GM12875 (cell line): Measurements from ENCODE around the gene NR3C2.
"Not testable (repeated sequence)": the region's sequence is repeated elsewhere in the genome, so short reads cannot be mapped to it uniquely, and the experiment has no call there.

ENCODE experiments used
- H3K4me3 ChIP-seq: one replicate; pipeline ENCODE4 v1.5.1; 2011; ENCODE audit warnings: low read depth, low read length, control low read depth
- TF ChIP-seq, protein P1 (sequence below): IDR thresholded peaks from 2 replicates; pipeline ENCODE4 v1.5.1; 2011; ENCODE audit warnings: low read depth, mild to moderate bottlenecking, control low read depth, inconsistent platforms, low read length, moderate library complexity, borderline replicate concordance; ENCODE audit not compliant: insufficient read depth

NR3C2 gene

DNA sequence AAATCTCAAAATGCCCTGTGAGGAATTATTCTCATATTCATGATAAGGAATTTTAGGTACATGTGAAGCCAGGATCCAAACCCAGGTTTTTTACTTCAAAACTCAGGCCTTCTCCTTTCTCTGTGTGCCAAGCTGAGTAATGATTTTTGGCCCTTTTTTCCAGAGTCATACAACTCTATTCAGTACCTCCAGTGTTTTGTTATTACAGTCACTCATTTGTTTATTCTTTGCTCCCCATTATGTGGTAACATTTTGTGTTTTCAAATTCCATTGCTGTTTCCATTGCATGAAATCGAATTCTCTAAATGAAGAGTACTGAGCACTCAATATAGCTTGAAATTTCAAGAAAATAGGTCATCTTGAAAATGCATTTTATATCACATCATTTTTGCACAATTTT is 315.4 kb downstream of the NR3C2 start:
- TF ChIP-seq, protein P1, sequence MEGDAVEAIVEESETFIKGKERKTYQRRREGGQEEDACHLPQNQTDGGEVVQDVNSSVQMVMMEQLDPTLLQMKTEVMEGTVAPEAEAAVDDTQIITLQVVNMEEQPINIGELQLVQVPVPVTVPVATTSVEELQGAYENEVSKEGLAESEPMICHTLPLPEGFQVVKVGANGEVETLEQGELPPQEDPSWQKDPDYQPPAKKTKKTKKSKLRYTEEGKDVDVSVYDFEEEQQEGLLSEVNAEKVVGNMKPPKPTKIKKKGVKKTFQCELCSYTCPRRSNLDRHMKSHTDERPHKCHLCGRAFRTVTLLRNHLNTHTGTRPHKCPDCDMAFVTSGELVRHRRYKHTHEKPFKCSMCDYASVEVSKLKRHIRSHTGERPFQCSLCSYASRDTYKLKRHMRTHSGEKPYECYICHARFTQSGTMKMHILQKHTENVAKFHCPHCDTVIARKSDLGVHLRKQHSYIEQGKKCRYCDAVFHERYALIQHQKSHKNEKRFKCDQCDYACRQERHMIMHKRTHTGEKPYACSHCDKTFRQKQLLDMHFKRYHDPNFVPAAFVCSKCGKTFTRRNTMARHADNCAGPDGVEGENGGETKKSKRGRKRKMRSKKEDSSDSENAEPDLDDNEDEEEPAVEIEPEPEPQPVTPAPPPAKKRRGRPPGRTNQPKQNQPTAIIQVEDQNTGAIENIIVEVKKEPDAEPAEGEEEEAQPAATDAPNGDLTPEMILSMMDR, result no peak
- H3K4me3 ChIP-seq, result no peak overlapping the region

GRCh38 chr4:148124512-148124911 is 317.7 kb downstream of the NR3C2 start:
- H3K4me3 ChIP-seq, result no peak overlapping the region
- TF ChIP-seq, protein P1, result no peak

DNA sequence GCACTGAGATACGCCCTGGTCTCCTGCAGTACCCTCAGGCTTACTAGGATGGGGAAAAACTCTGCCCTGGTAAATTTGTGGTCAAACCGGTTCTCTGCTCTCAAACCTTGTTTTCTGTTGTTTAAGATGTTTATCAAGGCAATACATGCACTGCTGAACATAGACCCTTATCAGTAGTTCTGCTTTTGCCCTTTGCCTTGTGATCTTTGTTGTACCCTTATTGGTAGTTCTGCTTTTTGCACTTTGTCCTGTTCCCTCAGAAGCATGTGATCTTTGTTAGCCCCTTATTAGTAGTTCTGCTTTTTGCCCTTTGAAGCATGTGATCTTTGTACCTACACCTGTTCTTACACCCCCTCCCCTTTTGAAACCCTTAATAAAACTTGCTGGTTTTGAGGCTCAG is 319.1 kb downstream of the NR3C2 start:
- not testable (repeated sequence) for H3K4me3 ChIP-seq

GRCh38 chr4:148120216-148120615 is 322.0 kb downstream of the NR3C2 start:
- no peak overlapping the region for H3K4me3 ChIP-seq
- TF ChIP-seq, protein P1, result no peak

GRCh38 chr4:148118633-148119032 is 323.6 kb downstream of the NR3C2 start:
- TF ChIP-seq, protein P1, result no peak
- H3K4me3 ChIP-seq, result no peak overlapping the region

DNA sequence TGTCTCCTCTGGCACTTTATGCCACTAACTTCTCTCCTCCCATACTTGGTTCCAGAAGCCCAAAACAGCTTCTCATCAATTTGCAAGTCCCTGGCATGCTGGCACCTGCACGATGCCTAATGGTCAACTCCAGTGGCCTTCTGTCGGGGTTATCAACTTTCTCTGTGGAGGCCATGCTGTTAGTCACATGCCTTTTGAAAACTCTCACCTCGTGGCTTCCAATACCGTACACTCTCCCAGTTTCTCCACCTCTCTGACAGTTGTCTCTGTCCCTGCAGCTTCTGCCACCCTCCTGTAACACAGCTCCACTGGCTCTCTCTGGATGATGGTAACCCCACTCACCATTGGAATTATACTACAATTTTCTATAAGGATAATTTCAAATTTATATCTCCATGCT is 324.0 kb downstream of the NR3C2 start:
- TF ChIP-seq, protein P1, result no peak
- no peak overlapping the region for H3K4me3 ChIP-seq

DNA sequence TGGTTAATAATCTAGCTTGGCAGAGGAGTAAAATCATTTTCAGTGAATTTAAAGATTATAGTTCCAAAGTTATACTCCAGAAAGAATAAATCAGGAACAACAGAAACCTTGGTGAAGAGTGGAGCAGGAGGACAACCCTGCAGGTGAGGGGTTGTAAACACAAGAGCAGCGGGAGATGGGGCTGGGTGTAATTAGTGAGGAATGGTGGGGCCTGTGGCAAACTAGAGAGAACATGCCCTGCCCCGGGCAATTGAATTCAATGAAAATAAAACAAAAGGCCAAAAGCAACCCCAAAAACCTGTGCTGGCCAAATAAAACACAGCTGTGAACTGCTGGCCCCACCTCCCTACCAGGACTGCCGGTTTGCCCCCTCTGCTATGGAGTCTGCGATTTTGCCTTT is 325.2 kb downstream of the NR3C2 start:
- TF ChIP-seq, protein P1, result no peak
- no peak overlapping the region for H3K4me3 ChIP-seq

DNA sequence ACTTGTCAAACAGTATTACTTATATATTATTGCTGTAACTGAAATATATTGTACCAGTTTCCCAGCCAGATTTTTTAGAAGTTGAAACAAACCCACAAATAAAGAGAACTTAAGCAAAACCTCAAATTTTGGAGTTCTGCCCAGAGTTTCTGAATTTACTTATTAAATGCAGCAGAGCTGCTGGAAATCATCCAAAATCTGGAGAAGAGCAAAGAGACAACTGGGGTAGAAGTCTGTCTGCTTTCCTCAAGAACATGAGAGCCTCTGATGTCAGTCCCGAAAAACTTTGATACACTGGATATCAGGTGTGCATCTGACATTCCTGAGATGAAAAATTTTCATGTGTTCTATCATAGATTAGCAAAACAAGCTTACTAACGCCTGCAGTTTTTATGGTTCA is 325.9 kb downstream of the NR3C2 start:
- H3K4me3 ChIP-seq, result no peak overlapping the region
- TF ChIP-seq, protein P1, result no peak
